Myocyte (in vitro differentiated cells): ENCODE measurements around the gene TRIM5. TPM values are rescaled to one million over a fixed set of nuclear protein-coding genes. Genes with fewer than 3 reads are reported as not detected.

Source experiments
- DNase-seq: peaks from one replicate; pipeline ENCODE4 v3.0.0-alpha.2; 2012; ENCODE audit warnings: low read depth
- total RNA-seq: library from RNA; depleted of rRNA; stranded (reverse); fragments of >200 nt; gene quantifications from 2 replicates; pipeline ENCODE4 v1.2.3, GENCODE V29; 2014

The TRIM5 gene
- total RNA-seq, 1 donor from 2014 or later: 45.8 TPM

DNA sequence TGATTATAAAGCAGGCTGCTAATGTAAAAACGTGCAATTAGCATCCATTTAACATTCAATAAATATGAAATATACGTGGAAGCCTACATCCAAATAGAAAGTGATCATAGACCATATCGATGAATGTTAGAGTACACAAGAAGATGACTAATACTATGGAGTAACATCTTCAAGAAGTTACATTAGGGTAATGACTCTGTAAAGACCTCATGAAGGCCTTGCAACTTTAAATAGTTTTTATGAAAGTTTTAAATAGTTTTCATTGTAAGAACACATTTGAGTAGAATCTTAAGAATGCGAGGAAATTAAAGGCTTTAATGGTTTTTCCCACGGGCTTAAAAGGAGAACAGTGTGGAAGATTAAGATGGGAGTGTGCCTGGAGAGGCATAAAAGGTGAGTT lies 58.7 kb downstream of the TRIM5 start:
- DNase-seq: no peak

DNA sequence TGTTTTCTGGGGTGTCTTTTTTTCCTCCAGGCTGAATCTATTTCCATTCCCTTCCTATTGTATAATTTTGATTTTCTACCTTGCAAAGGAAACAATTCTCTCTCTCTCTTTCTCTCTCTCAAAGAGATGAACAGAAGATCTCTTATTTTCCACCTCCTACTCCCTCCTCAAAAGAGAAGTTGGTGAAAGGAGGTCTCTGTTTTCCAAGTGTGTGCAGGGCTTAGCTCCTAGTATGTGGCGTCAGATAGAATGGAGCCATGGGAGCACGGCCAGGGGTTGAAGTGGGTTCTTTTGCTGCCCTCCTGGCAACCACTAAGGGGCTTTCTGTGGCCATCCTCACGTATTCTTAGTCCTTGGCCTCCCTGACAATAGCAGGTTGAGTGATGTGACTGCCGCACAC lies 59.6 kb downstream of the TRIM5 start:
- no peak for DNase-seq

DNA sequence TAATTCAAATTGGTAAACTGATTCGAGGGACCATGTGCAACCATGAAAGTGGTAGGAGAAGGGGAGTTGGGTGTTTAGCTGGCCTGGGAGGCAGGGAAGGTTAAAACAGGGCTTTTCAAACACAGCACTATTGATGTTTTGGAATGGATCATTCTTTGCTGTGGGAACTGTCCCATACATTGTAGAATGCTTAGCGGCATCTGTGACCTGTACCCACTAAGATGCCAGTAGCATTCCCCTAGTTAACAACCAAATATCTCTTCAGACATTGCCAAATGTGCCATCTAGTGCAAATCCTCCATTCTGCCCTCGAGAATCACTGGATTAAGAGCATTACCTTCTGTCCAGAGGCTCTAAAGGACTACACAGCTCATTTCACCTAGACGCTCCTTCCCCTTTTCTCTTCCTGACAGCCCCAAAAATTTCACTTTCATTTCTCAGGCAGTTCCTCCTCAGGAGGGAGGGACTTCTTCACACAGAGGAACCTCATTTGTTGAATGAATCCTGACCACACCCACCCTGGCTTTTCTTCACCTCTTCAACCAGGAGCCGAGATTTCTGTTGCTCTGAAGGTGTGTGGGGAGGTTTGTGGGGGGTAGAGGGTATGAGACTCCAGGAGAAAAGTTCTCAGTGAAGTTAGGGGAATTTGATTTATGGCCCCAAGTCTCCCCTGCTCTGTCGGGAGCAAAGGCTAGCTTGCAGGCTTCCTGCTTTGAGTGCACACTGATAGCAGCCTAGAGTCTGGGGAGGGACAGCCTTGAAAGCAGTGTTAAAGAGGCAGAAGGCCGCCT lies 60.2 kb downstream of the TRIM5 start, which contains the start of gene TRIM34:
TSS of gene TRIM34 (plus strand) at position 513 of the 791 bp plus-strand sequence. CDS start 7,331 bp downstream, outside the sequence.
- peak; percentile 59 for DNase-seq

DNA sequence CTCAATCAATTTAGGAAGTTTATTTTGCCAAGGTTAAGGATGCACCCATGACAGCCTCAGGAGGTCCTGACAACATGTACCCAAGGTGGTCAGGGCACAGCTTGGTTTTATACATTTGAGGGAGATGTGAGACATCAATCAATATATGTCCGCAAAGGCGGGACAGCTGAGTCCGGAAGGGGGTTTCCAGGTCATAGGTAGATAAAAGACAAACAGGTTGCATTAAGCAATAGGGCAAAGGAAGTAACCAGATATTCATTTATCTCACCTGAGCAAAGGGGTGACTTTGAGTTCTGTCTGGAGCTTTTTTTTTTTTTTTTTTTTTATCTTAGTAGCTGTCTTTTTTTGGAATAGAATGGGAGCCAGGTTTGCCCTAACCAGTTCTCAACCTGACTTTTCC lies 62.1 kb downstream of the TRIM5 start:
- DNase-seq: no peak

DNA sequence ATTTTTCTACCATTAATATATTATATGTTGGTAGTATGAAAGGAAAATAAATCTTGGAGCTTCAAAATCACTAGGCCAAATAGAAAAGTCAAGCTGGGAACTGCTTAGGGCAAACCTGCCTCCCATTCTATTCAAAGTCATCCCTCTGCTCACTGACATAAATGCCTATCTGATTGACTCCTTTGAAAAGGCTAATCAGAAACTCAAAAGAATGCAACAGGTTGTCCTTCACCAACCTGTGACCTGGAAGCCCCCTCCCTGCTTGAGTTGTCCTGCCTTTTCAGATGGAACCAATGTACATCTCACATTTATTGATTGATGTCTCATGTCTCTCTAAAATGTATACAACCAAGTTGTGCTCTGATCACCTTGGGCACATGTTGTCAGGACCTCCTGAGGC lies 63.3 kb downstream of the TRIM5 start:
- DNase-seq: no peak

DNA sequence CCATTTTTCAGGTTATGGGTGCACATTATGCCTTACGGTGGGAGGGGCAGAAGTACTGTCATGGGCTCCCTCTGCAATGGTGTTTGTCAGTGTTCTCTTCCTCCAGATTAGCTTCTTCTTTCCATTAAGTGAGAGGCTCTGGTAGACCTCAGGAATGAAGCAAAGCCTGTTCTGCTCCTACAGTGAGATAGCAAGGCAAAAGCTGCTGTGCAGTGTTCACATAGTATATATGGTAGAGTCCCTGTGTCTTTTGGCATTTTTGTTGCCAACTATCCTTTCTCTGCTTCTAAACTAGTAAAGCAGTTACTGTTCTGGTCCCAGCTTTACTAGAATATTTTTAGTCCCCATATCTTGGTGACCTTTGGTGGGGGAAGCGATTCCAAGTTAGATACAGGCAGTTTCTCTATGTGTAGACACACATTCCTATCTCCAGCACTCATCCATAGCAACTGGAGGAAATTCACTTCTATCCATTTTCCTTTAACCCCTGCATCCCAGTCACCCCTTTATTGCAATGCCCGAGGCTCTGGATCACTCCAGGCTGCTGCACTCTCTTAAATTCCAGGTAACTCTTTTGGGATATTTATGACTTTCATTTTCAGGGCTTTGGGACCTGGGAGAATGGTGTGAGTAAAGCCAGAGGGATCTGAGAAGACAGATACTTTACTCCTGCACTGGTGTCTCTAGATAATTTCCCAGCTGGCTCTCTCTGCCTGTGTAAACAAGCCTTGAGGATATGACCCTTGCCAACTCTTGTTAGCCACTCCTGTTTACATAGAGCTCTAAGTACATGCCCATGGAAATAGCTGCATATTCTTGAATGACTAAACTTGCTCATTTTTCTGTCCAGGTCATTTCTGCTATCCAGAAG lies 64.0 kb downstream of the TRIM5 start:
- DNase-seq: peak; percentile 54

DNA sequence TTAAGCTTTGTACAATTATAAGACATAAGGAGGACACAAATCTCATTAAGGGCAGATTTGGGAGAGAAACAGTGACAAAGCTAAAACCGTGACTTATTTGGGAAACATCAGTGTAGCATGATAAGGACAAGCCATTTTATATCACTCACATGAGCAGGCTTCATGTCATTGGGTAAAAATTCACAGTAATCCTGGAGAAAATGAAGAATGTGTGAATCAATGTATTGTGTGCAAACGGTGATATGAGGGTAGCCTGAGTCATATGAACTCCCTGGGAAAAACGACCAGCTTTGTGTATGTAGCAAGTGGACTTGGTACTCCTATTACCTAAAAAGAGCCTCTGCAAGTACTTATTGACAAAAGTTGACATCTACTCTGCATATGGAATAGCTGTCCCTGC lies 66.1 kb downstream of the TRIM5 start:
- DNase-seq: no peak

Other genes starting within 250 kb of the TRIM5 start
- gene OR51I1, start 243.6 kb downstream of the TRIM5 start, total RNA-seq: not detected in 2 replicates
- gene OR51I2, start 235.8 kb downstream of the TRIM5 start, total RNA-seq: not detected in 2 replicates
- gene OR52D1, start 196.4 kb downstream of the TRIM5 start, total RNA-seq: not detected in 2 replicates
- gene UBQLN3, start 175.1 kb downstream of the TRIM5 start, total RNA-seq: 0.05 and 0.16 TPM in 2 replicates
- gene UBQLNL, start 168.4 kb downstream of the TRIM5 start, total RNA-seq: 0.32 and 0.42 TPM in 2 replicates
- not detected in 2 replicates for gene OR52H1, start 136.5 kb downstream of the TRIM5 start, total RNA-seq
- not detected in 2 replicates for gene OR52B6, start 104.2 kb downstream of the TRIM5 start, total RNA-seq
- 0.31 and 0.40 TPM in 2 replicates for gene TRIM6, start 88.4 kb downstream of the TRIM5 start, total RNA-seq
- gene TRIM34, start 60.1 kb downstream of the TRIM5 start, total RNA-seq: 2.7 and 4.4 TPM in 2 replicates
- 61.0 and 81.6 TPM in 2 replicates for gene TRIM22, start 4.7 kb upstream of the TRIM5 start, total RNA-seq
- gene OR56B1, start 51.4 kb upstream of the TRIM5 start, total RNA-seq: not detected in 2 replicates
- not detected in 2 replicates for gene OR52N4, start 69.2 kb upstream of the TRIM5 start, total RNA-seq
- not detected in 2 replicates for gene OR52N5, start 98.3 kb upstream of the TRIM5 start, total RNA-seq
- gene OR52N1, start 106.2 kb upstream of the TRIM5 start, total RNA-seq: not detected in 2 replicates
- not detected in 2 replicates for gene OR52N2, start 123.8 kb upstream of the TRIM5 start, total RNA-seq
- not detected in 2 replicates for gene OR52E6, start 156.8 kb upstream of the TRIM5 start, total RNA-seq
- gene OR52E8, start 172.6 kb upstream of the TRIM5 start, total RNA-seq: not detected in 2 replicates
- gene OR52E4, start 195.6 kb upstream of the TRIM5 start, total RNA-seq: not detected in 2 replicates
- not detected in 2 replicates for gene OR52E5, start 208.1 kb upstream of the TRIM5 start, total RNA-seq